Loucy (cell line): Measurements from ENCODE around the gene SNORC.

ENCODE experiments used
- H2AFZ ChIP-seq: fragments of 200-600 bp; sonication (generic); 2 replicates; pipeline ENCODE4 v1.6.0; 2016; ENCODE audit warnings: antibody characterized with exemption, mild to moderate bottlenecking, low read length, moderate library complexity
- H3F3A ChIP-seq: fragments of 200-600 bp; 2 replicates; pipeline ENCODE4 v1.6.0; 2016; ENCODE audit warnings: antibody characterized with exemption, low read depth, mild to moderate bottlenecking
- H3K27me3 ChIP-seq: fragments of 200-600 bp; sonication (generic); 2 replicates; pipeline ENCODE4 v1.6.1; 2014; ENCODE audit warnings: low read length, mild to moderate bottlenecking; ENCODE audit not compliant: insufficient read depth, poor library complexity, severe bottlenecking
- H3K36me3 ChIP-seq: fragments of 200-600 bp; sonication (generic); 2 replicates; pipeline ENCODE4 v1.6.1; 2016; ENCODE audit warnings: low read length; ENCODE audit not compliant: insufficient read depth
- H3K4me1 ChIP-seq: fragments of 200-600 bp; sonication (generic); 2 replicates; pipeline ENCODE4 v1.5.1; 2014; ENCODE audit warnings: low read length, mild to moderate bottlenecking; ENCODE audit not compliant: insufficient read depth, poor library complexity, severe bottlenecking
- H3K4me2 ChIP-seq: fragments of 200-600 bp; sonication (generic); 2 replicates; pipeline ENCODE4 v1.6.0; 2014; ENCODE audit warnings: antibody characterized with exemption, low read length, low read depth, mild to moderate bottlenecking; ENCODE audit not compliant: poor library complexity, severe bottlenecking
- H3K4me3 ChIP-seq: fragments of 200-600 bp; sonication (generic); 2 replicates; pipeline ENCODE4 v1.5.1; 2014; ENCODE audit warnings: low read length, mild to moderate bottlenecking, mixed read lengths; ENCODE audit not compliant: poor library complexity, severe bottlenecking
- H3K79me2 ChIP-seq: fragments of 200-600 bp; sonication (generic); 2 replicates; pipeline ENCODE4 v1.6.1; 2014; ENCODE audit warnings: low read length; ENCODE audit not compliant: insufficient read depth
- H3K9ac ChIP-seq: fragments of 200-600 bp; sonication (generic); 2 replicates; pipeline ENCODE4 v1.6.0; 2014; ENCODE audit warnings: mild to moderate bottlenecking, low read depth, low read length, moderate library complexity; ENCODE audit not compliant: poor library complexity, severe bottlenecking
- H3K9me2 ChIP-seq: fragments of 200-600 bp; sonication (generic); replicated peaks from 2 replicates; pipeline ENCODE4 v1.6.1; 2016; ENCODE audit warnings: low read depth, low read length, mixed read lengths
- H3K9me3 ChIP-seq: fragments of 200-600 bp; sonication (generic); 2 replicates; pipeline ENCODE4 v1.6.1; 2014; ENCODE audit warnings: mild to moderate bottlenecking, antibody characterized with exemption, low read length, low read depth; ENCODE audit not compliant: insufficient read depth
- H4K20me1 ChIP-seq: fragments of 200-600 bp; sonication (generic); 2 replicates; pipeline ENCODE4 v1.6.0; 2014; ENCODE audit warnings: antibody characterized with exemption, low read length, mild to moderate bottlenecking; ENCODE audit not compliant: insufficient read depth, poor library complexity, severe bottlenecking
- CTCF ChIP-seq: fragments of 200-600 bp; sonication (generic); conservative IDR thresholded peaks from 2 replicates; pipeline ENCODE4 v1.5.1; 2014; ENCODE audit warnings: mild to moderate bottlenecking, antibody characterized with exemption, low read length
- EZH2phosphoT487 ChIP-seq: fragments of 200-600 bp; IDR thresholded peaks from 2 replicates; pipeline ENCODE4 v1.6.1; 2018; ENCODE audit warnings: antibody characterized with exemption, mild to moderate bottlenecking, moderate library complexity, borderline replicate concordance

Gene SNORC

GRCh38 chr2:232876978-232877441, 6.9 kb downstream of the SNORC start:
- no peaks in the 10 kb centered on the region for H3K36me3 ChIP-seq
- no peaks in the 10 kb centered on the region for H3F3A ChIP-seq
- H3K4me1 ChIP-seq = no peaks in the 10 kb centered on the region
- no peak overlapping the region for H3K4me3 ChIP-seq
- H3K4me2 ChIP-seq = no peak overlapping the region
- H3K9me3 ChIP-seq = no peaks in the 10 kb centered on the region
- no peaks in the 10 kb centered on the region for H3K9me2 ChIP-seq
- H3K9ac ChIP-seq = no peak overlapping the region
- H2AFZ ChIP-seq = no peak overlapping the region
- H4K20me1 ChIP-seq = no peaks in the 10 kb centered on the region
- no peaks in the 10 kb centered on the region for H3K27me3 ChIP-seq
- H3K79me2 ChIP-seq = no peaks in the 10 kb centered on the region
- TF ChIP-seq CTCF = no peak
- no peak for TF ChIP-seq EZH2phosphoT487

- Histone ChIP-seq H2AFZ (no peak overlapping the region), H3K4me3 (no peak overlapping the region), H3K36me3 (no peaks in the 10 kb centered on the region), H3K9ac (no peak overlapping the region), H3K9me3 (no peaks in the 10 kb centered on the region), H3K27me3 (no peaks in the 10 kb centered on the region), H3K4me1 (no peaks in the 10 kb centered on the region), H3K79me2 (no peaks in the 10 kb centered on the region), H3F3A (no peaks in the 10 kb centered on the region), H3K9me2 (no peaks in the 10 kb centered on the region), H3K4me2 (no peak overlapping the region), H4K20me1 (no peaks in the 10 kb centered on the region)
- TF ChIP-seq EZH2phosphoT487 (no peak), CTCF (no peak)
Measured at GRCh38 chr2:232877940-232878511, 8.0 kb downstream of the SNORC start.

- H3K36me3 ChIP-seq = no peaks in the 10 kb centered on the region
- H2AFZ ChIP-seq = no peak overlapping the region
- H3K79me2 ChIP-seq = no peaks in the 10 kb centered on the region
- H4K20me1 ChIP-seq = no peaks in the 10 kb centered on the region
- H3K4me3 ChIP-seq = no peak overlapping the region
- TF ChIP-seq EZH2phosphoT487 (no peak), CTCF (no peak)
- no peaks in the 10 kb centered on the region for H3K9me3 ChIP-seq
- H3K9ac ChIP-seq = no peak overlapping the region
- no peaks in the 10 kb centered on the region for H3K4me1 ChIP-seq
- no peaks in the 10 kb centered on the region for H3K9me2 ChIP-seq
- H3K4me2 ChIP-seq = no peak overlapping the region
- H3K27me3 ChIP-seq = no peaks in the 10 kb centered on the region
- no peaks in the 10 kb centered on the region for H3F3A ChIP-seq
Measured at GRCh38 chr2:232878855-232879617, 9.0 kb downstream of the SNORC start.
